SK-N-SH (cell line): ENCODE data around the gene MUSK.

Source experiments
- EZH2phosphoT487 ChIP-seq: fragments of 200-600 bp; sonication (generic); IDR thresholded peaks from 2 replicates; pipeline ENCODE4 v1.6.1; 2017; ENCODE audit warnings: low read depth, mixed run types, mild to moderate bottlenecking, antibody characterized with exemption, moderate library complexity, borderline replicate concordance
- GATA2 ChIP-seq: sonication (generic); formaldehyde crosslinking; IDR thresholded peaks from 2 replicates; pipeline ENCODE4 v1.5.0; 2020; ENCODE audit warnings: mild to moderate bottlenecking, missing genetic modification reagents
- NFIC ChIP-seq: IDR thresholded peaks from 2 replicates; pipeline ENCODE4 v1.4.0; 2012; ENCODE audit warnings: borderline replicate concordance
- POLR2AphosphoS5 ChIP-seq: IDR thresholded peaks from 2 replicates; pipeline ENCODE4 v1.6.1; 2012; ENCODE audit warnings: low read depth, low read length
- RCOR1 ChIP-seq: fragments of 150-350 bp; IDR thresholded peaks from 2 replicates; pipeline ENCODE4 v1.6.1; 2017; ENCODE audit warnings: antibody characterized with exemption, low read length
- RXRA ChIP-seq: IDR thresholded peaks from 2 replicates; pipeline ENCODE4 v1.4.0; 2012; ENCODE audit warnings: low read depth, mild to moderate bottlenecking, borderline replicate concordance
- SIN3A ChIP-seq: IDR thresholded peaks from 2 replicates; pipeline ENCODE4 v1.6.1; 2012; ENCODE audit warnings: low read depth, mild to moderate bottlenecking, low read length, moderate library complexity, borderline replicate concordance
- TAF1 ChIP-seq: IDR thresholded peaks from 2 replicates; pipeline ENCODE4 v1.6.1; 2012; ENCODE audit warnings: low read depth, mild to moderate bottlenecking, low read length, moderate library complexity, borderline replicate concordance
- TCF12 ChIP-seq: IDR thresholded peaks from 2 replicates; pipeline ENCODE4 v1.4.0; 2012
- YY1 ChIP-seq: IDR thresholded peaks from 2 replicates; pipeline ENCODE4 v1.4.0; 2012; ENCODE audit warnings: low read depth, mild to moderate bottlenecking
- TF ChIP-seq, protein P1 (sequence below): IDR thresholded peaks from 2 replicates; pipeline ENCODE4 v1.4.0; 2012; ENCODE audit warnings: low read depth, borderline replicate concordance
- TF ChIP-seq, protein P2 (sequence below): fragments of 200-600 bp; sonication (generic); IDR thresholded peaks from 2 replicates; pipeline ENCODE4 v1.6.1; 2017; ENCODE audit warnings: antibody characterized with exemption, mild to moderate bottlenecking, moderate library complexity

DNA sequence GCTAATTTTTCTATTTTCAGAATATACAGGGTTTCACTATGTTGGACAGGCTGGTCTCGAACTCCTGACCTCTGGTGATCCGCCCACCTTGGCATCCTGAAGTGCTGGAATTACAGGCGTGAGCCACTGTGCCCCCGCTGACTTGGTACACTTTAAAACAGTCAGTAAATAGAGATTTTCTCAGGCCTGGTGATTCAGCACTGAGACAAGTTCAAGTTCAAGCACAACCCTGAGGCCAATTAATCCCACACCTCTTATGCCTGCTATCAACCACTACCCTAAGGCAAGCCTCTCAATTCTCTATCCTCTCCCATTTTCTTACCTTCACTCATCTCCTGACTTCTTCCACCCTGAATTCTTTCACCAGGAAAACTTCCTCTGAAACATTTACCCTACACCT lies 18.9 kb downstream of the MUSK start:
- TF ChIP-seq, protein P1, sequence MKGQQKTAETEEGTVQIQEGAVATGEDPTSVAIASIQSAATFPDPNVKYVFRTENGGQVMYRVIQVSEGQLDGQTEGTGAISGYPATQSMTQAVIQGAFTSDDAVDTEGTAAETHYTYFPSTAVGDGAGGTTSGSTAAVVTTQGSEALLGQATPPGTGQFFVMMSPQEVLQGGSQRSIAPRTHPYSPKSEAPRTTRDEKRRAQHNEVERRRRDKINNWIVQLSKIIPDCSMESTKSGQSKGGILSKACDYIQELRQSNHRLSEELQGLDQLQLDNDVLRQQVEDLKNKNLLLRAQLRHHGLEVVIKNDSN: no peak
- TF ChIP-seq POLR2AphosphoS5: no peak
- TF ChIP-seq, protein P2, sequence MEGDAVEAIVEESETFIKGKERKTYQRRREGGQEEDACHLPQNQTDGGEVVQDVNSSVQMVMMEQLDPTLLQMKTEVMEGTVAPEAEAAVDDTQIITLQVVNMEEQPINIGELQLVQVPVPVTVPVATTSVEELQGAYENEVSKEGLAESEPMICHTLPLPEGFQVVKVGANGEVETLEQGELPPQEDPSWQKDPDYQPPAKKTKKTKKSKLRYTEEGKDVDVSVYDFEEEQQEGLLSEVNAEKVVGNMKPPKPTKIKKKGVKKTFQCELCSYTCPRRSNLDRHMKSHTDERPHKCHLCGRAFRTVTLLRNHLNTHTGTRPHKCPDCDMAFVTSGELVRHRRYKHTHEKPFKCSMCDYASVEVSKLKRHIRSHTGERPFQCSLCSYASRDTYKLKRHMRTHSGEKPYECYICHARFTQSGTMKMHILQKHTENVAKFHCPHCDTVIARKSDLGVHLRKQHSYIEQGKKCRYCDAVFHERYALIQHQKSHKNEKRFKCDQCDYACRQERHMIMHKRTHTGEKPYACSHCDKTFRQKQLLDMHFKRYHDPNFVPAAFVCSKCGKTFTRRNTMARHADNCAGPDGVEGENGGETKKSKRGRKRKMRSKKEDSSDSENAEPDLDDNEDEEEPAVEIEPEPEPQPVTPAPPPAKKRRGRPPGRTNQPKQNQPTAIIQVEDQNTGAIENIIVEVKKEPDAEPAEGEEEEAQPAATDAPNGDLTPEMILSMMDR: no peak
- no peak for TF ChIP-seq YY1
- TF ChIP-seq EZH2phosphoT487: no peak
- no peak for TF ChIP-seq SIN3A
- TF ChIP-seq TAF1: no peak
- TF ChIP-seq GATA2 (CRISPR knock-in tag): no peak
- TF ChIP-seq NFIC: no peak
- no peak for TF ChIP-seq RCOR1
- TF ChIP-seq RXRA: no peak
- no peak for TF ChIP-seq TCF12
